ENCODE measurements around the gene ACTN4. TPM values are rescaled to one million over a fixed set of nuclear protein-coding genes. Genes with fewer than 3 reads are reported as not detected.
A peak's percentile ranks its signal among the peaks of the same experiment; 100 is the strongest.

ACTN4 gene
- total and polyA plus RNA-seq, 4 experiments from 2014 or later: 4.0 to 155 (median 87.9) TPM

GRCh38 chr19:38778733-38779132, 131.3 kb downstream of the ACTN4 start:
- Mint-ChIP-seq H3K4me1 (no peaks in the 10 kb centered on the region), H3K4me3 (no peak overlapping the region), H3K36me3 (no peaks in the 10 kb centered on the region), H3K9me3 (peaks cover 0 to 2% (median 0%) of the 10 kb centered on the region in 8 donors), H3K27ac (peak overlapping the region in 1 of 7 donors; percentile 25), H3K27me3 (peaks cover 0 to 2% of the 10 kb centered on the region in 2 donors)
- Histone ChIP-seq H3K27ac (ENCODE audit: low read depth, low read length) (no peak overlapping the region), H3K4me1 (ENCODE audit: insufficient read depth, low read length) (no peaks in the 10 kb centered on the region), H3K36me3 (ENCODE audit: insufficient read depth, low read length) (no peaks in the 10 kb centered on the region), H3K9me3 (ENCODE audit: control insufficient read depth in 1 of 2, low read length in 2 of 2) (no peaks in the 10 kb centered on the region), H3K4me3 (ENCODE audit: low read length in 2 of 2) (no peak overlapping the region), H3K27me3 (ENCODE audit: insufficient read depth, low read length) (no peaks in the 10 kb centered on the region)
- CTCF ChIA-PET (ENCODE audit: partially characterized antibody): no interaction called here
- no peak for DNase-seq
- intact Hi-C loops (cut with micrococcal nuclease): no loop called here
- POLR2A ChIA-PET (ENCODE audit: partially characterized antibody): interaction anchor here (1.0 kb wide), 1 partner anchor 99 kb away, joined by 3 read pairs; the partner anchor contains the start of gene RINL

- Mint-ChIP-seq H3K4me3 (no peak overlapping the region), H3K27ac (no peak overlapping the region)
Measured at GRCh38 chr19:38780443-38780842, 133.0 kb downstream of the ACTN4 start.

GRCh38 chr19:38781058-38781457, 133.6 kb downstream of the ACTN4 start:
- H3K4me3 ChIP-seq (ENCODE audit: low read length in 2 of 2): no peak overlapping the region
- no peaks in the 10 kb centered on the region for H3K4me1 ChIP-seq (ENCODE audit: insufficient read depth, low read length)
- ChIA-PET POLR2A (ENCODE audit: partially characterized antibody) (no interaction called here), CTCF (ENCODE audit: partially characterized antibody) (no interaction called here)
- H3K4me3 Mint-ChIP-seq: no peak overlapping the region
- H3K4me1 Mint-ChIP-seq: no peaks in the 10 kb centered on the region
- peaks cover 0 to 2% (median 0%) of the 10 kb centered on the region in 8 donors for H3K9me3 Mint-ChIP-seq
- H3K27ac Mint-ChIP-seq: no peak overlapping the region
- DNase-seq: no peak
- H3K9me3 ChIP-seq (ENCODE audit: control insufficient read depth in 1 of 2, low read length in 2 of 2): no peaks in the 10 kb centered on the region
- peaks cover 0 to 2% of the 10 kb centered on the region in 2 donors for H3K27me3 Mint-ChIP-seq
- no peaks in the 10 kb centered on the region for H3K36me3 ChIP-seq (ENCODE audit: insufficient read depth, low read length)
- no peak overlapping the region for H3K27ac ChIP-seq (ENCODE audit: low read depth, low read length)
- no peaks in the 10 kb centered on the region for H3K36me3 Mint-ChIP-seq
- intact Hi-C loops (cut with micrococcal nuclease): no loop called here
- H3K27me3 ChIP-seq (ENCODE audit: insufficient read depth, low read length): no peaks in the 10 kb centered on the region

More at GRCh38 chr19:38780443-38780842, 133.0 kb downstream of the ACTN4 start:
- Mint-ChIP-seq H3K9me3 (peaks cover 0 to 2% (median 0%) of the 10 kb centered on the region in 8 donors), H3K27me3 (peaks cover 0 to 2% of the 10 kb centered on the region in 2 donors), H3K4me1 (no peaks in the 10 kb centered on the region), H3K36me3 (no peaks in the 10 kb centered on the region)
- Histone ChIP-seq H3K27ac (ENCODE audit: low read depth, low read length) (no peak overlapping the region), H3K4me3 (ENCODE audit: low read length in 2 of 2) (no peak overlapping the region), H3K36me3 (ENCODE audit: insufficient read depth, low read length) (no peaks in the 10 kb centered on the region), H3K27me3 (ENCODE audit: insufficient read depth, low read length) (no peaks in the 10 kb centered on the region), H3K9me3 (ENCODE audit: control insufficient read depth in 1 of 2, low read length in 2 of 2) (no peaks in the 10 kb centered on the region), H3K4me1 (ENCODE audit: insufficient read depth, low read length) (no peaks in the 10 kb centered on the region)
- CTCF ChIA-PET (ENCODE audit: partially characterized antibody): no interaction called here
- intact Hi-C loops (cut with micrococcal nuclease): no loop called here
- POLR2A ChIA-PET (ENCODE audit: partially characterized antibody): no interaction called here
- no peak for DNase-seq

Other genes with a start within 250 kb of the ACTN4 start
- gene FAM98C, start 244.6 kb upstream of the ACTN4 start, total RNA-seq: 10 to 100 TPM; 53.1 to 53.8 TPM
- gene FAM98C, start 244.6 kb upstream of the ACTN4 start, polyA plus RNA-seq: 10 to 100 TPM; 18.2 to 22.2 TPM
- gene RASGRP4, start 221.4 kb upstream of the ACTN4 start, total RNA-seq: under 1 TPM in 1 of 2 experiments, not detected in 1; 0.33 TPM
- under 1 TPM; 0.06 to 0.31 TPM for gene RASGRP4, start 221.4 kb upstream of the ACTN4 start, polyA plus RNA-seq
- 1 to 10 TPM; 5.0 to 6.2 TPM for gene RYR1, start 214.0 kb upstream of the ACTN4 start, total RNA-seq
- under 1 TPM; 0.02 to 0.50 TPM for gene RYR1, start 214.0 kb upstream of the ACTN4 start, polyA plus RNA-seq
- gene MAP4K1, start 29.7 kb upstream of the ACTN4 start, total RNA-seq: 100 to 1,000 TPM; 346 to 361 TPM
- 100 to 1,000 TPM; 142 to 177 TPM for gene MAP4K1, start 29.7 kb upstream of the ACTN4 start, polyA plus RNA-seq
- 100 to 1,000 TPM; 320 to 340 TPM for gene EIF3K, start 28.5 kb upstream of the ACTN4 start, total RNA-seq
- 100 to 1,000 TPM; 364 to 424 TPM for gene EIF3K, start 28.5 kb upstream of the ACTN4 start, polyA plus RNA-seq
- 10 to 100 TPM; 16.8 to 19.5 TPM for gene CAPN12, start 96.8 kb downstream of the ACTN4 start, total RNA-seq
- gene CAPN12, start 96.8 kb downstream of the ACTN4 start, polyA plus RNA-seq: 1 to 10 TPM; 3.9 to 9.9 TPM
- not detected for gene LGALS7, start 125.9 kb downstream of the ACTN4 start, total RNA-seq
- not detected for gene LGALS7, start 125.9 kb downstream of the ACTN4 start, polyA plus RNA-seq
- gene LGALS7B, start 141.6 kb downstream of the ACTN4 start, total RNA-seq: not detected
- gene LGALS7B, start 141.6 kb downstream of the ACTN4 start, polyA plus RNA-seq: not detected
- 1 to 10 TPM; 4.7 to 6.1 TPM for gene LGALS4, start 165.3 kb downstream of the ACTN4 start, total RNA-seq
- not detected for gene LGALS4, start 165.3 kb downstream of the ACTN4 start, polyA plus RNA-seq
- 100 to 1,000 TPM; 135 to 143 TPM for gene ECH1, start 184.1 kb downstream of the ACTN4 start, total RNA-seq
- 100 to 1,000 TPM; 245 to 294 TPM for gene ECH1, start 184.1 kb downstream of the ACTN4 start, polyA plus RNA-seq
- gene HNRNPL, start 202.3 kb downstream of the ACTN4 start, total RNA-seq: 100 to 1,000 TPM; 329 to 351 TPM
- gene HNRNPL, start 202.3 kb downstream of the ACTN4 start, polyA plus RNA-seq: 10 to 100 TPM; 15.2 to 76.0 TPM
- gene RINL, start 230.6 kb downstream of the ACTN4 start, total RNA-seq: 10 to 100 TPM; 64.4 to 65.9 TPM
- 10 to 100 TPM; 20.9 to 53.3 TPM for gene RINL, start 230.6 kb downstream of the ACTN4 start, polyA plus RNA-seq

All from CD4-positive, alpha-beta memory T cell (primary cell).